NCI-H1694 treated with DMSO at 0.1 percent for 48 hours (cell line): ENCODE measurements around the gene PNP.

Experiments used
- DNase-seq: peaks from one replicate; lab custom pipeline; 2025; lab: John Stamatoyannopoulos, UW

The PNP gene

DNA sequence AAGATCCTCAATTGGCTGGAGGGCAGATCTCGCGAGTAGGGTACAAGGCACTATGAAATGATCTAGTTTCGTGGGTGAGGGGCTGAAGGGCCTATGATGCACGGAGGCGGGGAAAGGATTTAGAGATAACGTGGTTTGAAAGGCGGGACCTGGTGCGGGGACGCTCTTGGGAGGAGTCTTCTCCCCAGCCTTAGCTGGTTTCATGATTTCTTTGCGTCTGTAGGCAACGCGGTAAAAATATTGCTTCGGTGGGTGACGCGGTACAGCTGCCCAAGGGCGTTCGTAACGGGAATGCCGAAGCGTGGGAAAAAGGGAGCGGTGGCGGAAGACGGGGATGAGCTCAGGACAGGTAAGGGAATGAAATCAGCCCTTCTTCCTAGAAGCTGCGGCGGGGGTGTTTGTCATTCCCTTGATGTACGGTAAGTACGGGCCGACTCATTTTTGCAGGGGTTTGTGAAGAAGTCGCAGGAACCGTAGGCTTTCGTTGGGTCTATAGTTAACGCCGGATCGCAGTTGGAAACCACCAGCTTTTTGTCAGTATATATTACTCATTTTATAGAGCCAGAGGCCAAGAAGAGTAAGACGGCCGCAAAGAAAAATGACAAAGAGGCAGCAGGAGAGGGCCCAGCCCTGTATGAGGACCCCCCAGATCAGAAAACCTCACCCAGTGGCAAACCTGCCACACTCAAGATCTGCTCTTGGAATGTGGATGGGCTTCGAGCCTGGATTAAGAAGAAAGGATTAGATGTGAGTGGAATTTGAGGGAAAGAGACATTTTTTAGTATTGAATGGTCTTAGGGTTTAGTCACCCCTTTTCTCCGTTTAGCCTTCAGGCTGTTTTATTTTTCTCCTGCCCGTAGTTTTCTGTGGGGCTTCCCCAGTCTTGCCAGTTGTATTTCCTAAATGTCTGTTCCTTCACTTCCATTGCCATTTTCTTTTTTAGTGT, 13.6 kb upstream of the PNP start:
- DNase-seq: peak; percentile 98

DNA sequence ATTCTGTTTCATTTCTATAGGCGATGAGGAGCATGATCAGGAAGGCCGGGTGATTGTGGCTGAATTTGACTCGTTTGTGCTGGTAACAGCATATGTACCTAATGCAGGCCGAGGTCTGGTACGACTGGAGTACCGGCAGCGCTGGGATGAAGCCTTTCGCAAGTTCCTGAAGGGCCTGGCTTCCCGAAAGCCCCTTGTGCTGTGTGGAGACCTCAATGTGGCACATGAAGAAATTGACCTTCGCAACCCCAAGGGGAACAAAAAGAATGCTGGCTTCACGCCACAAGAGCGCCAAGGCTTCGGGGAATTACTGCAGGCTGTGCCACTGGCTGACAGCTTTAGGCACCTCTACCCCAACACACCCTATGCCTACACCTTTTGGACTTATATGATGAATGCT, 12.2 kb upstream of the PNP start:
- no peak for DNase-seq

DNA sequence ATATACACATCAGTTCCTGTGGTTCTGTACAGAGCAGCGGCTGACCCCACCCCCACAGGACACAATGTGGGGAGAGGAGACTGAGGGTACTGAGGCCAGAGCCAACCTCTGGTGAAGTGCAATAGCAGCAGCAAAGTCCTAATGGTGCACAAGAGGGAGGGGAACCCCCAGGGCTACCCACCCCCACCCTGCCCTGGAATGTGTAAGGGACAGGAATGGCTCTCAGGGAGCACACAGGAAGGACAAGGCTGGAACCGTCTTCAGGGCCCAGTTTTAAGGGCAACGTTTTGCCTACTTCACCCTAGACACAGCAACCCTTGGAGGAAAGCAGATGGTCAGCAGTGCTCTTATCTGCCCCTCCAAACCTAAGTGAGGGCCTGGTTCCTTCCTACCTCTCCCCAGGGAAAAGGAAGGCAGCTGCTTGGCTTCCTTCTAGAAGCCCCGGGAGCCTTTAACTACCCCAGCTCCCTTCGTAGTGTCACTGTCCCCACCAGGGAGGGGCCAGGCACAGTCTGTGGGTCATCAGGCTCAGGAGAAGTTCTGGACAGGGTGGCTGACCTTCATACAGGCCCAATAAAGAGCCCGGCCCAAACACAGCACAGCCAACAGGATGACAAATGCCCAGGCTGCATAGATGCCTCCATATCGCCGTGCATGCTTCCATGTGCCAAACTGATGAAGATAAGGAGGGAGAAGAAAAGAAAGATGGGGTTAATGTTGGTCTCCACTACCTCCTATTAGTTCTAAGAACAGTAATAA, 11.0 kb upstream of the PNP start:
- no peak for DNase-seq

DNA sequence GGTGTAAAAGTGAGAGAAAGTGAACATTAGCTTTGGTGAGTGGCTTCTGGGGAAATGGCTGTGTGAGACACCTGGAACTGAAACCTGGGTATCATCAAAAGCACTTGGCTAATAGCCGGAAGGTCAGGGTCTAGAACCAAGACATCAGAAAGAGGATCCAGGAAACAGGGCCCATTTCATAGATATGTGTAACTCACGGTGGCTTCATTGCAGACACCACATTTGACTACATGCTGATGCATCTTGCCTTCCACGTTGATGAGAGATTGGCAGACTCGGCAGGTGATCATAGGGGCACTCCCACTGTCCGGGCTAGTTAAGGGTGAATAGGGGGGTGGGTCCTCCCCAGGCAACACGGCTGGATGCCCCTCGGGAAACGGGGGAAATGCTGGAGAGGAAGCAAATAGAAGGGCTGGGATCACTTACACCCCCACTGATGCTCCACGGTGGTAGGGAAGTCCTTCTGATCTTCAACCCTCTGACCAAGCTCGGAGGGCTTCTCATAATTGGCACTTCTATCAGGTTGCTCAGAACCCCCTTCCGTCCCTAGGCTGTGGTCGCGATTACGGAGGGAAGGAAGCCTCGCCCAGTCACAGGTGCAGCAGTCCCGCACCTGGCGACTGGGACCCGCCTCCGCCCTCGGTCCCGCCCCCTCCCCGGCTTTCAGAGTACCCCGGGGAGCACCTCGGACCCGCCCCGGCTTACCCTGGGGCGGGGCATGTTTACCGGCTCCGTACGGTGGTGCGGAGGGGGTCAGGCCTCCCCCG, 8.6 kb upstream of the PNP start:
- no peak for DNase-seq

DNA sequence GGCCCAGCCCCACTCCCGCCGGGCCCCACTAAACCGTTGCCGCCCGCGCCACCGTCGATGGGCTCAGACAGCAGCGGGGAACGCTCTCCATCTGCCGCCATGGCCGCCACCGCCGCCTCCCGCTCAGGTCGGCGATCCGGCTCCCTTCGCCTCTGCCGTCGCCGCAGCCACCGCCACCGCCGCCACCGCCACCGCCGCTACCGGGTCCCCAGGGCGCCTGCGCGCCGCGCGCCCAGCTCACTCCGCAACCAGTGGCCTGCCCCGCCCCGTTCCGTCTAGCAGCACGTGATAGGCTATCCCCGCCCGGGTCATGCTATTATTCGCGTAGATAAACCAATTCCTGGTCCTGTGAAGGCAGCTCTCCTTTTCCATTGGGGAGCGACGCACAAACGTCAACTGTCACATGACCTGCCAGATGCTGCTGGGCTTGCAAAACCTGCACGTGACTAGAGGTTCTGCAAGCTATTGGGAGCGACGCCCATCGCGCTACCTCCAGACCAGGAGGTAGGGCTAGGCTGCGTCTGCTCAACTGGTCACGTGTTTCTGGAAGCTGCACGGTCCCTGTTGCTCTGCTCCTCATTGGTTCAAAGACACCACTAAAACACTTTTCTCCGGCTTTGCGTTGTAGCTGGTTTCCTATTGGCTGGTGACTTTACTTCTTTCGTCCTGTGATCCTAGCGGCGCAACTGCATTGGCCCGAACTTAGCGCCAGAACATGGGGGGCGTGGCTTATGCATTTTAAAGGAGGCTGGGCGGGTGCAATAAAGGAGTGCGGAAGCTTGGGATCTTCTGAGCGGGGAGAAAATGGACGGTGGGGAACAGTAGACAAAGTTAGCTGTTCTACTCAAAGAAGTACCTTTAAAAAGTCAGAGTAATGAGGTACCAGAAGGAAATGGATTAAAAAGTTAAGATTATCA, 7.7 kb upstream of the PNP start, which contains the start of gene PIP4P1:
Gene PIP4P1 (minus strand): TSS at position 210 of the 917 bp plus-strand sequence. CDS start 109 bp downstream, at position 101.
- DNase-seq: peak; percentile 100

DNA sequence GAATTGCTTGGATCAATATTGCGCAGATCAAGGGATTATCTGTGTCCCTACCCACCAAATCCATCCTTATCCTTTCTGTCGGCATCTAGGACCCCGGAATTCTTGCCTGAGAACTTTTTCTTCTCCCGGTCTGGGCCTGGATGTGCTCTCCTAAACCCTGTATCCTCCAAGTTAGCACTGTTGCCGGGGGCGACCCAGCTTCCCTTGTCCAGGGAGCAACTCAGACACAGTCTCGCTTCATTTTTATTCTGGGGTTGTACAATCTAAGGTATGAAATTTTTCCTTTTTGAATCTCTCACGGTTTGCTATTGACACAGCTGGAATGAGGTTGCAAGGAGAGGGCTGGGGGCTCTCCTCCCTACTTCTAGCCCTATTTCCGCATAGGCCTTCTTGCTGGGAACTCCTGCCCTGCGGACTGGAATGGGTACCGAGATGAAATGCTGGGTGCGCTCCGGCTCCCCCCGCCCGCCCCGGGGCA, 403 bp upstream of the PNP start:
- no peak for DNase-seq

DNA sequence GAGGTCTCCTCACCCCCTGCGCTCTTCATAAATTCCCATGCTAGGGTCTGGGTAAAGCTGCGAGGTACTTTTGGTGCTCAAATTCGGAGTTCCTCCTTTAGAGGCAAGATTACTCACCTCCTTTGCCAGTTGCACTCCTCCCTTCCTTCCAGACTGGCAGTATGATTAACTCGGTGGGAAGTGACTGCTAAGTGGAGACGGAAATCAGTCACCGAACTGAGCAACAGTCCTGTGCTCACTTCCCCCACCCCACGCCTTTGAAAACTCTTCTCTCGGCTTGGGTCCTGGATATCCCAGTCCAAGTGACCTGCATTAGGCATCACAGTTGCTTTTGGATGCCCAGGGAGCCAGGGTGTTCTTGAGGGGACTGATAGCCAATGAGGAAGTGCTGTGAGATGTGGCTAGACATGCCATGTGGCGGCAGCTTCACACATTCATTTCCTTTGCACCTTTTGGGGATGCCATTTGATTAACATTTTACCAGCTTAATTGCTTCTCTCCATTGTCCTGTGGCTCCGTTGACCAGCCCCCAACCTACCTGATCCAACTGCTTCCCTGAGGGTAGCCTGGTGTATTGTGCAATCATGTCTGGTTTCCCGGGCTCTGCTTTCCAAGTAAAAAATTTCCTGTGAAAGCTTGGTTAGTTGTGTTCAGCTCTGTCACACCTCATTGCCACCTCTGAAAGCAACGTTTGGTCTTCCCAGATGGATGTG, 840 bp downstream of the PNP start:
- DNase-seq: peak; percentile 55

DNA sequence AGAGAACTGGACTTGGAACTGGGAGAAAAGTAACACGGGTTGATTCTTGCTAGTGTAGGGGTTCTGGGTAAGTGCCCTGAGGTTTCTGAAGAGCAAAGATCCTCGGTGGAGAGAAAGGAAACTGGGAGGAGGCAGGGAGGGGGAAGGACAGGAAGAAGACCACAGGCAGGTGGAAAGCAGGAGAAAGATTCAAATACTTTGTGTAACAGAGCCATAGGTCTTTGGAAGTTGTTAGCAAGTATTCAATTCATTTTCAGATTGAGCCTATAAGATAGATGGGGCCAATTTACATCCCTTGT, 1.3 kb downstream of the PNP start:
- no peak for DNase-seq

DNA sequence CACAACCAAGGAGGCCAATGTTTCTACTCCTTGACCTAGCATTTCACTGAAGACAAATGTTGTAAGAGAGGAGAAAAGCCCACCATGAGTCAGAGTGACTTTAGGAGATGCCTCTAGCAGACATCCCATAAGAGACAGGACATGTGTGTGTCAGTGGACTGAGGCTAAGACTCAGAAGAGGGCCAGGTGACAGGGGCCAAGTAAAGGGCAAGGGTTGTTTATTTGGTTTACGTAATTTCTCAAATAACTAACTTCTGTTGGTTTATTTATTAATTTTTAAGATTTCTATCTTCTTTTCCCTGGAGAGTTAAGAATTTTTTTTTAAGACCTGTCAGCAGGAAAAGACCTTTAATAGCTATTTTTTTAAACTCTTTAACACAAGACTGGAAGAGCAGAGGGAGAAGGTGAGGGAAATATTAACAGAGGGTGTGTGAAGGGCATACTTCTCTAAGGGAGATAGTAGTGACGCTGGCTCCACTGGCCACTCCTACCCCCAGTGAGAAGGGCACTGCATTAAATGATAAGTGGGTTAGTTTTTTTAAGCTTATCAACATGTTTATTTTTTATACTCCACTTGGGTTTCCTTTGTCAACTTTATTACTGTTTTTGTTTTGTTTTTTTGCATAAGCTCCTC, 3.4 kb downstream of the PNP start:
- no peak for DNase-seq

DNA sequence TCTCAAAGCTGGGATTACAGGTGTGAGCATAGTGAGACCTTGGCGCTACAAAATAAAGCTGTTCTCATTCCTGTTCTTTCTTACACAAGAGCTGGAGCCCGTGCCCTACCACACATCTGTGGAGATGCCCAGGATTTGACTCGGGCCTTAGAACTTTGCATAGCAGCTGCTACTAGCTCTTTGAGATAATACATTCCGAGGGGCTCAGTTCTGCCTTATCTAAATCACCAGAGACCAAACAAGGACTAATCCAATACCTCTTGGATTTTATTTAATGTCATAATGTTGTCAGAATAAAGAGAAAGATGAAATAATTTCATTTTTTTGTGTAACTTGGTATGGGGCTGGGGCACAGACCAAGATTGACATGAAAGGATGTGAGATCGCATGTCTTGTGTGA, 7.6 kb downstream of the PNP start:
- DNase-seq: no peak

DNA sequence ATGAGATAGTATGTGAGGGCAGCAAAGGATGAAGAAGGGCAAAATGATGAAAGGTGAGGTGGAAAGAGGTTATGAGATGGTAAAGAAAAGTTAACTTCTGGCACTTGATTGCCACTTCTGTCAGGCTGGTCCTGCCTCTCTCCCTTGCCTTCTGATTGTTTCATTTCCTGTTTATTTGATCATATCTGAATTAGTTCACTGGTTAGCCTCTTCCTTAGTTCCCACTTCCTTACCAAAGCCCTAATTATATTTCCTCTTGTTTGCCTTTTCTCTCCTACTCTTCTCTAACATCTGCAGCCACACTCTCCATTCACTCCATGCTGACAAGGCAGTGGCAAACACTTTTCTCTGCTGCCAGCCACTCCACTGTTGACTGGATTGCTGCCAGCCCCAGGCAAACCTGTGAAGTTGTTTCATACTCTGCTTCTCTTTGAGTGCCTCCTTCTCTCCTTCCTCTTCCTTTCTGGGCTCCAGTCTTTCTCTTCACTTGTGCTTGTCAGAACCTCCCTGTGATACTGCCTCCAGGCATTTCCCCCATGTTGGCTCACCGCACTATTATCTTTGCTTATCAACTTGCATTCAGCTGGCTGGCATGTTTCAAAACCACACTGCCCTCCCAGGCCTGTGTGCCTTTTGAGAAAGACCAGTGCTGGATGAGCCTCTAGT, 8.1 kb downstream of the PNP start:
- DNase-seq: no peak

DNA sequence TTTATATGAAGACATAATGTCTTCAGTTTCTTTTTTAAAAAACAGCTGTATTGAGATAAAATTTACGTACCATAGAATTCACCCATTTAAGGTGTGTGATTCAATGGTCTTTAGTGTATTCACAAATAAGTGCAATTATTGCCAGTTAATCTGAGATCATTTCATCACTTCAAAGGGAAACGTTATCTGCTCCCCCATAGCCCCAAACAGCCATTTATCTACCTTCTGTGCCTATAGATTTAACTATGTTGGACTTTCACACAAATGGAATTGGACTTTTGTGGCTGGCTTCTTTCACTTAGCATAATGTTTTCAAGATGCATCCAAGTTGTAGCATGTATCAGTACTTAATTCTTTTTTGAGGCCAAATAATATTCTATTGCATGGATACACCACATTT, 9.7 kb downstream of the PNP start:
- no peak for DNase-seq

DNA sequence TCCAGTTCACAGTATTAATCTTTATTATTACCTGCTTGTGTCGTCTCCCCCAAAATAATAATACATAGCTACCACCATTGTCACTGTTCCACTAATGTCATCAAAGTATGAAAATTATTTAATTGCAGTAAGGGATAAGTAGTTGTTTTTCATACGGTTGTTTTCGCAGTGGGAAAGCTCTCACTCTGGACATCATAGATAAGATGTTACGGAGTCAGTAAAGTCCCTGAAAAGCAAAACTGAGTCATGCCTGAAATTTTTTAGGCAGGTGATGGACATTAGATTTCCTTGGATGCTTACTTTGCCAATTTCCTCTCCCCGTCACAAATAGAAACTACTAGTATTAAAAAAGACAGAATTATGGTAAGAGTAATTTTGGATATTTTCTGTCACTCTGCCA, 13.2 kb downstream of the PNP start:
- DNase-seq: no peak

DNA sequence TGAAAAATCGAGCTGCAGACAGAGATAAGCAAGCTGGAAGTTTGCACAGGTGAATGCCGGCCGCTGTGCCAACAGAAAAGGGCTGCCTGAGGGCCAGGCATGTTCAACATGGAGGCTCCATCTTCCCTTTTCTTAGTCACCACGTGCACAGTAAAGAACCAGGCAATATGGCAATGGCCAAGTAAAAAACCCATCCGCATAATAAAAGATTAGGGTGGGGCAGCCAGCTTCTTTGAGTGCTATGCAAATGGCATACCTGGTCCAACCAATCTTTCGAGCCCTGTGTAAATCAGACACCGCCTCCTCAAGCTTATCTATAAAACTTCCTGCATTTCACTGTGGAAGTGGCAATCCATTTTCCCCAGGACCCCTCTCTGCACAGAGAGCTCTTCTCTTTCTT, 16.7 kb downstream of the PNP start:
- DNase-seq: no peak

DNA sequence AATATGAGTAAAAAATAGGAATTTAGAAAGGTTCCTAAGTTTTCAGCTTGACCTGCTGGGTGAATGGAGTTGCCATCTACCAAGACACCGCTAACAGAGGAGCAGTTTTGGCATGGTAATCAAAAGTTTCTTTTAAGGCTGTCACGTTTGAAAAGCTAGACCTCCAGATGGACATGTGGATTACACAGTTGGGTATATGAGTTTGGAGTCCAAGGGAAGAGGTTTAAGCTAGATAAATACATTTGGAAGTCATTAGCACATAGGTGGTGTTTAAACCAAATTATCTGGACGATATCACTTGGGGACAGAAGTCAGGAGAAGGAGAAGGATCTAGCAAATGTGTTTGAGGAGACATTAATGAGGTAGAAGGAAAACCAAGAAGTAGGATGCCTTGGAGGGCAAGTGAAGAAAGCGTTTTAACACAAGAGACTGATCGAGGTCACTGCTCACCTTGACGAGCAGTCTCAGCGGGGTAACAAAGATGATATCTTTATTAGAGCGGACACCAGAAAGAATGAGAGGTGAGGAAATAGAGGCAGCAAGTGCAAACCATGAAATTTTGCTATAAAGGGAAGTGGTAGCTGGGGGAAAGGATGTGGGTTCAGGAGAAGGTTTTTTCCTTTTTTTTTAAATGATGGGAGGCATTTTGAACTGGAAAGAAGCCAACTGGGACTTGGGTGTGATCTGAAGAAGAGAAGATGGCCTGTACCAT, 17.6 kb downstream of the PNP start:
- DNase-seq: no peak

DNA sequence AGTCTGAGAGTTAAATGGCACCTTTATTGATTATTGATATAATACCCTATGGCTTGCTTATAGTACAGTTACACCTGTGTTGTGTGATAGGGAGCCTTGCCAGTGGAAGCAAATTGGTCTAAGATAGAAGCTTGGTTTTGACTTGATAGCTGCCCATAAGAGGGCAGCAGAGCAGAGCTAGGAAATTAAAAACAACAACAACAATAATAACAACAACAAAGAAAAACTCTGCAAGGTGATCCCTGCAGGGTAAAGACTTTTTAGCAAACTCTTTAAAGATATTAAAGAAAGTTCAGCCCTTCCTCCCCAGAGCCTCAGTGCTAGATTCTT, 18.2 kb downstream of the PNP start:
- no peak for DNase-seq

DNA sequence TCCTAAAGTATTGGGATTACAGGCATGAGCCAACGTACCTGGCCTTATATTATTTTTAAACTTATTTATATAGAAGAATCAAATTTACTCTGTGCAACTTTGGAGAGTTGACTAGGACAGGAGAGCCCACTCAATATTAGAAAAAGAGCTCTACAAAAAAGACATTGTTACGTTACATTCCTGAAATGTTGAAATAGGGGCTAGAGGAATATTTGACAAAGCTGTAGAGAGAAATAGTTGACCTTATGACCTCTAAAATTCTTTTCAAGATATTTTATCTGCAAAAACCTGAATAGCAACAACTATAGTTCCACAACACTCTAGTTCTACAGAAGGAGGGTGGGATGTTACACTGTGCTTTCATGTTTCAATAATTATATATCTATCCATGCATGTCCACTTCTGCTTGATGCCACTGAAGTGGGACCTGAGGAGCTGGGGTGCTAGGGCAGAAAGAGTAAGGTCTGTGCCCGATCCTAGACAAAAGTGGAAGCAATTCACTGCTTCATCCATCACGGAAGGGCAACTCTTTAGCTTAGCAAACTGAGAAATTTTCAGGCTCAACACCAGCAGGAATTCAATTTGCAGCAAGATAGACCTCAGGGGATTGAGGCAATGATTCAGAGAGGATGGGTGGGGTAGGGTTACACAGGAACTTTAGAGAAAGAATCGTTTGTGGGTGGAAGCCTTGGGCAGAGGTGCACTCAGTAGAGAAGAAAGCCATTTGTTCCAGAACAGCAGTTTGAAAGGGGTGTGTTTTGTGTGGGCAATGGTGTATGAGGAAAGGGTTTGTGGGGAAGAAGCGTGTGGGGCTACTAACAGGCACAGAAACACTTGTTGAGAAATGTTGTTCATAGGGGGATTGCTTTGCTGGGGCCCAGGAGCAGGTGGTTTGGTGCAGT, 20.1 kb downstream of the PNP start:
- DNase-seq: no peak

DNA sequence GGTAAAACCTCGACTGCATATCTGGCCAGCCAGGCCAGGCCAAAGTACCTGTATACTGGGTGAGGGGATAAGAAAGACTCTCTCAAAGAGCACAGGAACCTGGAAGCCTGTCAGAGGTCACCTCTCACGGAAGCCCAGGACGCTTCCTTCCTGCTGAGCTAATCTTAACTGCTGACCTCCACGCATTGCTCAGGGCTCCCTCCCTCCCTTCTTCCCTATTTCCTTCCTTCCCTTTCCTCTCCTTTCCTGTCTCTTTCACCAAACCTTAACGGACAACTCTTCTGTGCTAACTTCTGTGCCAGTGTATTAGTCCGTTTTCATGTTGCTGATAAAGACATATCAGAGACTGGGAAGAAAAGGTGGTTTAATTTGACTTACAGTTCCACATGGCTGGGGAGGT, 21.4 kb downstream of the PNP start:
- DNase-seq: no peak
